Stimulated activated CD4-positive, alpha-beta T cell treated with anti-CD3 and anti-CD28 coated beads, Interleukin-2, amount 100 ng/mL, for 24 hours (primary cell): ENCODE results near the gene EPHB2.

Source experiments
- DNase-seq, 2 donors: peaks; one replicate each; pipeline ENCODE4 v3.0.0-alpha.2; 2020

EPHB2 gene

DNA sequence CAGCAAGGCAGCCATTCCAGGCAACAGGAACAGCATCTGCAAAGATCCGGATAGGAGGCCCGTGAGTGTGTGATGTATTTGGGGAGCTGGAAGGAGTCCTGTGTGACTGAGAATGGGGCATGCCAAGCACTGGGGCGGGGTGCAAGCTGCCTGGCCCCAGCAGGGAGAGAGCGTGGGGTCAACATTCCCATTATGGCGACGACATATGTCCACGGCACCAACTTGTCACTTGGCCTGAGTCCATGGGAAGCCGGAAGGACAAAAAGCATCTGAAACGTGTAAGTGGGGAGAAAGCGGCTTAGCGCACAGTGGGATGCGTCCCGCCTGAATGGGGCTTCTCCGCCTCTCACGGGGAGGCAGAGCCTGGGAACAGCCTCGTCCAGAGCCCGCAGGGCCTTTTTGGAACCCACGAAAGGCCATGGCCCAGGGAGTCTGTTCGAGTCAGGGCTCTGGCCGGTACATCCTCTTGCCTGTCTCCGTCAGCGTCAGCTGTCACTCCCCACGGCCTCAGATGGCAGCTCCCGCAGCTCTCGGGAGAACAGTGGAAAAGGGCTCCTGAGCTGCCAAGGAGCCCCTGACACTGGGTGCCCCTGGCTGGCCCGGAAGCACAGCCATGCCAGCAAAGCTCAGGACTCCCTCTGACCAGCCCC is 12.4 kb downstream of the EPHB2 start:
- no peak for DNase-seq

DNA sequence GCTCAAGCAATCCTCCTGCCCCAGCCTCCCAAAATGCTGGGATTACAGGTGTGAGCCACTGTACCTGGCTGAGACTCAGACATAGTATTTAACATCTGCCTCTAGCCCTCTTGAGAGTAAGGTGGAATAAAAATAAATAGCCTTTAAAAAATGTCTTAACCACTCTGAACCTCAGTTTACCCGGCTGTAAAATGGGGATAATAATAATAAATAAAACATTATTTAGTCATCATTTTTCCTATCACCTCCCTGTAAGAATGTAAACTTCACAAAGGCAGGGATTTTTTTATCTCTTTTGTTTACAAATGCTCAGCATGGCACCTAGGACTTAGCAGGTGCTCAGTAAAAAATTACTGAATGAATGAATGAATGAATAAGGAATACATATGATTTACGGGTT is 17.2 kb downstream of the EPHB2 start:
- no peak for DNase-seq

DNA sequence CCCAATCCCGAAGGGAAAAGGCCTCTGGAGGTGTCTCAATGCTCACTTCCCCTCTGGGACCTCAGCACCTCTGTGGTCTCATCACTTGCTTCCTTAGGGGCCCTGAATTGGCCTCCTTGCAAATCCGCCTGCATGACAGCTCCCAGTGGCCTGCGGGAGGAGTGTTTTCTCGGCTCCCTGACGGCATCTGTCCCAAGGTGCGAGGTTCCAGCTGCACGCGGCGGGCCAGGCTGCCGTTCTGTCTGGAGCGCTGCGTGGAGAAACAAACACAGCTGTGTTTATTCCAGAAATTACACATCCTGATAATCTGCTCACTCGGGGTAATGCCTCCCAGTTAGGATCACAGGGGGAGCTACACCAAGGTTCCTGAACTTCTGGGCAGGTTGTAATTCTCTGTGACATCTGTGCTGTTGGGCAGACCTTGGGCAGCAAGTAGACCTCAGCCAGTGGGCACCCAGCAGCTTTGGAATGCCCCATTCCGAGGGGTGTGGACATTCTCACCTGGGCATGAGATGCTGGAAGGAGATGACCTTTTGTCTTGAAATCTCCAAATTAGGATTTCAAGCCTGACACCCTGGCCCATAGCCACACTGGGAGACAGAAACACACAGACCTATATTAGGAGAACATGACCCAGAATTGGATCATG is 18.2 kb downstream of the EPHB2 start:
- DNase-seq, result no peak

DNA sequence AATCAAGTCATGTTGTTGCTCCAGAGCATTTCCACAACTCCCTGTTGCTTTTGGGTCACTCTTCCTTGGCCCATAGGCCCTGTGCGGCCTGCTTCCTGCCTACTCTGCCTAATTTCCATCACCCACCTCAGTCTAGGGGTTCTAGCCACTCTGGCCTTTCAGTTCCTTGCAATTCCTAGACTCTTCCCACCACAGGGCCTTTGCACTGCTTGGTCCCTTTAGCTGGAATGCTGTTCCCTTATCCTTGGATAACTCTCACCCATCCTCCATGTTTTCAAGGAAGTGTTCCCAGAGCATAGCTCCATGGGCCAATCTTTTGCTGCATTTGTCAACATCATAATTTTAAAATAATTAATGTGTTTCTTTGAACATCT is 18.7 kb downstream of the EPHB2 start:
- no peak for DNase-seq

DNA sequence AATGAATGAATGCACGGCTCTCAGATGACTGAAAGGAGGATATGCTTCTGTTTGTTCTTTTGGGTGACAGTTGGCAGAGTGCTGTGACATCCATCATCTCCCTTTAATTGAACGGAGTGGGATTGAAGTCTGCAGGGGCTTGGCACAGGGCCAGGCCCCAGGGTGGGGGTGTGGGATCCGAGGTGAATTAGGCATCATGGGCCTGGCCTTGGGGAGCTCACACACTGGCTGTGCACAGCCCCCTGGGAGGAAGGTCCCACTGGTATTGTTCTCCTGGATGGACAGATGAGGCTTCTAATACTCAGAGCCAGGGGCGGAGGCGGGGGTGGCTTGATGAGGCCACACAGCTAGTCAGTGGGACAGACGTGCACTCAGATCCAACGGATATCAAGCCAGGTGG is 19.3 kb downstream of the EPHB2 start:
- no peak for DNase-seq

DNA sequence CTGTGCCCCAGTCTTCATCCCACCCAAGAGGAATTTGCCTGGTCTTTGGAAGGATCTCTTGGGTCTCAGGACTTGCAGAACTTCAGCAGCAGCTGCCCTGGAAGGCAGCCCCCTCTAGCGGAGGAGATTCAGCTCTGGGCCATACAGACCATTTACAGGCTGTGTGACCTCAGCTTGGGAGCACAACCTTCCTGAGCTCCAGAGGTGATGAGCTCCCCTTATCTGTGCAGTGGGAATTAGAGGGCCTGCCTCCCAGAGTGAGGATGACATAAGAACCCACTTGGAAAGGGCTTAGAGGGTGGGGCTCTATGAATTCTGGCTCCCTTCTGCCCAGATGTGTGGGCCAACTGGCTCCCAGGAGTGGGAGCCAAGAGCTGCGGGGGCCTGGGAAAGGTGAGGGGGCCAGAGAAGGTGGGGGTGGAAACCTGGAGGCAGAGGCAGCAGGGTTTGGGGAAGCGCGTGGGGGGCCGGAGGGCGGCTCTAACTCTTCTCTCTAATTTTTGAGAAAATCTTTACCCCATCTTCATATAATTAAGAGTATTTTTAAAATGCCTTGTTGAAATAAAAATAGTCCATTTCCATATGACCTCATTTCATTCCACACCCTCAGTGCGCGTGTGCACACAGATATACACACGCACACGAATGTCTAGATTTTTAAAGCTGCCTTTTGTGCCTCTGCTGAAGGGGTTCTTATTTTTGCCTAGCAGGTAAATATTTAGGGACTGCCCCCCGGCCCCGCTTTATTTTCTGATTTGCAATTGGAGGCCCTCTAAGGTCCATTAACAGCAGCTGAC is 21.5 kb downstream of the EPHB2 start:
- DNase-seq, result no peak

DNA sequence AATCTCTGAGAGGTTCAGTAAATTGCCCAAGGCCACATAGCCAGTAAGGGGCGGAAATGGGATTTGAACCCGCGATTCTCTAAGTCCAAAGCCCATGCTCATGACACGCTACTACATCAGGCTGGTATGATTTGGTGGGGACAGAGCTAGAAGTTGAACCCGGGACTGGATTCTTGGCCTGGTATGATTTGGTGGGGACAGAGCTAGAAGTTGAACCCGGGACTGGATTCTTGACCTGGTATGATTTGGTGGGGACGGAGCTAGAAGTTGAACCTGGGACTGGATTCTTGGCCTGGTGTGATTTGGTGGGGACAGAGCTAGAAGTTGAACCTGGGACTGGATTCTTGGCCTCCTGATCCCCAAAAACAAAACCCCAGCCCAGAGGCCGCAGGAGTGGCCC is 23.0 kb downstream of the EPHB2 start:
- no peak for DNase-seq

DNA sequence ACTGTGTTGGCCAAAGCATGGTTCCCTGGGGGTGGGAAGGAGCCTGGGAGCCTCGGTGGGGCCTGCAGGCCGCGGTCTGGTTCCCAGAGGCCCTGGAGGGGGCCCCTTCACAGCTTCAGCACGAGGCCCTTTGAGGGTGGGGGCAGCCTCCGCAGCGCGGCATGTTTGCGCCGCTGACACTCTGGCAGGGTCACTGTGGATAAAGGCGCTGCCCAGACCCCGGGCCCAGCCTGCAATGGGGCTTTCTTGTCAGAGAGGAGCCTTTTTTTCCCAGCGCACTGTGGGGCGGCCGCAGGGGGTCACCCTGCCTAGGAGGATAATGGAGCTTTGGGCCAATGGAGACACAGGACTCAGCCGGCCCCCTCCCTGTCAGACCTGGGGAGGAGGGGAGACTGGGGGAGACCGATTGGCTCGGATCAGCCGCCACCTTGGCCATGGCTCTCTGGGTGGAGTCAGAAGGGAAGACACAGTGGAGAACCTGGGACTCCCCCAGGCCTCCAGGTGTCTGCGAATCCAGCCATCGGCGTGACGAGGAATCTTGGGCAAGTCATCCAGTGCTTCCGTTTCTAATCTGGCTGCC is 26.0 kb downstream of the EPHB2 start:
- DNase-seq, result no peak

DNA sequence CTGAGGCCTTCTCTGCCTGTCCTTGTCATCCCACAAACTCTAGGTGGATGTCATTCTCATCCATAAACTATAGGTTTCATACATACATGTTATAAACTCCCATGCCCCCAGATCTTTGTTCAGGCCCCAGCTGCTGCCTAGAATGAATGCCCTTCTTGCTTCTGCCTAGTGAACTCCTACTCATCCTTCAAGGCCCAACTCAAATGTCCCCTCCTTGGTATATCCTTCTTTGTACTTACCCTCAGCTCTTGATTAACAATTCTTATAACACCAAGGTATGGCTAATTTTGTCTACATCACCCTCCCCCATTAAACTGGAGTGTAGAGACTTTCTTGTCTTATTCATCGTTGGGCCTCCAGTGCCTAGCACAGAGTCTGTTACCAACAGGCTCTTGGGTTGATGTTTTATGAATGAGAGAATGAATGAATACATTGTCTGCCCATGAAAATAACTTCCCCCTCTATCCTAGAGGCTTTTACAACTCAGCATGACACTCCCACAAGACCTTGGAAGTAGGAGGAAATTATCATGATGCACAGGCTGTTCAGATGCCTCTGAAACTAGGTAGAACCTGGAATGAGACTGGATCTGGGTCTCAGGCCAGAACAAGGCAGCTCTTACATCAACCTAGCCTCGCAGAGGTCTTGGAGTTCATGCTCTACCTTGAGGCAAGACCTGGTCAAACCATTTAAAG is 26.9 kb downstream of the EPHB2 start:
- DNase-seq, result no peak

DNA sequence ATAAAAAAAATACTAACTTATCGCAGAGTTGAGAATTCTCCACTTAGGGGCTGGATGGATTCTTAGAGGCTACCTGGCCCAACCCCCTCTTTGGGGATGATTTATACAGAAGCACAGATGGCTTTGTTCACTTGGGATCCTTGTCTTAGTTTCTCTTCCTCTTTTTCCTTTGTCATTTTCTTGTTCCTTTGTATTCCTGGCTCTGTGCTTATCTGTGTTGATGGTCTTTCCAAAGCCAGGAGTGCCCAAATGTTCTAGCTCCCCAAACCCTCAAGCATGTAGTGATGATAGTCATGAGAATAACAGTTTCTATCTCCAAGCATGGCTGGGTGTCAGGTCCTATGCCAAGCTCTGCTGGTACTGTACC is 27.4 kb downstream of the EPHB2 start:
- no peak for DNase-seq

DNA sequence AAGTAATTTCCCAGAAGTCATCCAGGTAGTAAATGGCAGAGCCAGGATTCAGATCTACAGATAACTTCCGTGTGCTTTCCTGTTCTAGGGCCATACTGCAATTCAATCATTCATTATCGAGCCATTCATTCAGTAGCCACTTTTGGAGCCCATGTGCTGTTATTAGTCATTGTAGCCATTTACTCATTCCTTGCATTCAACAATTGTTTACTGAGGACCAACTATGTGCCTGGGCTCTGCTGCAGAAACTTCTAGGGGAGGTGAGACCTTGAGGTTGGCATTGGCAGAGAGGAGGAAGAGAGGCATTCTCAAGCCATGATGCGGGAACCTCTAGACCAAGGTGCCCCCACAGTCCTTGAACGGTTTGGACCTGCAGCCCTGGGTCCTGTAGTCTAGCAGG is 27.9 kb downstream of the EPHB2 start:
- DNase-seq, result no peak

DNA sequence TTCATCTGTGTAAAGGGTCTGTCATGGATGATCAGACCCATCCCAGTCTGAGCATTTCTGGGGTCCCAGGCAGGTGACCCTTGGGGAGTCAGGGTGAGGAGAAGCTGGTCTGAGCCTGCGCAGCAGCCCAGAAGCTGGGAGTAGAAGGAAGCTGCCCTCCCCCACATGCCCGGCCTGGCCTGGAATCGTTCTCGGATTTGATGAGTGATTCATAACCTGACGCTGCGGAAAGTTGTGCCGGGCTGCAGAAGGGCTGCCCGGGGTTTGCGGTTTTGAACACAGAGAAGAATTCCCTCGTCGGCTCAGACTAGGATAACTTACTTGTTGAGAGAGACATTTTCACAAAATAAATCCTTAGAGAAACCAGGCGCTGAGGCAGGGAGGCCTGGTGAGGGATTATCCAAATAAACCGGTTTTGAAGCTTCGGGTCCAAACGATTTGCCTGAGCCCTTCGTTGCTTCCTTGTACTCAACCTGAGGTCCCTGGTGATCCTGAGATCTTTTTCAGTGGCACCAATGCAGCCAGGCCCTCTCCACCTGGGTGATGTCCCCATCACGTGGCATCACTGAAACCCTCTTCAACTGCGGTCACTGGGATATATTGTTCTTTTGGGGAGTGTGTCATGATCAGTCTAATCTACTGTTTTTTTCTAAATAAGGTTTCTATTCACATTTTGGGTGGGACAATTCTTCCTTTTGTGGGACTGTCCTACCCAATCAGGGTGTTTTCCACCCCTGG is 29.2 kb downstream of the EPHB2 start:
- no peak for DNase-seq

DNA sequence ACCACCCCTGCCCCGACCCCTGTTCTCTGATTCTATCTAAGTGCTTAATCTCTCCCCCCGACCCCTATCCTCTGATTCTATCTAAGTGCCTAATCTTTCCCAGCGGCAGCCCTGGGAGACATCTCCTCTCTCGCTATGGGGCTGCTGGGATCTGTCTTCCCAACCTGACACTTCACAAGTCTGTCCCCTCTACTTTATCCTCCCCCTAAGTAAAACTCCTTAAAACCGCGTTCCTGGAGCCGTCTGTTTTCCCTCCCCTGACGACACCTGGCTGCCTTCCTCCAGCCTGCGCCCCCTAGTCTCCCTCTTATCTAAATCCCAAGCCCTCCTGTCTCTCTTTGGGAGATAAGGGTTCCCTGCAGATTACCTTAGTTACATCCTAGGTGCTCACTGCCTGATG is 30.5 kb downstream of the EPHB2 start:
- no peak for DNase-seq

DNA sequence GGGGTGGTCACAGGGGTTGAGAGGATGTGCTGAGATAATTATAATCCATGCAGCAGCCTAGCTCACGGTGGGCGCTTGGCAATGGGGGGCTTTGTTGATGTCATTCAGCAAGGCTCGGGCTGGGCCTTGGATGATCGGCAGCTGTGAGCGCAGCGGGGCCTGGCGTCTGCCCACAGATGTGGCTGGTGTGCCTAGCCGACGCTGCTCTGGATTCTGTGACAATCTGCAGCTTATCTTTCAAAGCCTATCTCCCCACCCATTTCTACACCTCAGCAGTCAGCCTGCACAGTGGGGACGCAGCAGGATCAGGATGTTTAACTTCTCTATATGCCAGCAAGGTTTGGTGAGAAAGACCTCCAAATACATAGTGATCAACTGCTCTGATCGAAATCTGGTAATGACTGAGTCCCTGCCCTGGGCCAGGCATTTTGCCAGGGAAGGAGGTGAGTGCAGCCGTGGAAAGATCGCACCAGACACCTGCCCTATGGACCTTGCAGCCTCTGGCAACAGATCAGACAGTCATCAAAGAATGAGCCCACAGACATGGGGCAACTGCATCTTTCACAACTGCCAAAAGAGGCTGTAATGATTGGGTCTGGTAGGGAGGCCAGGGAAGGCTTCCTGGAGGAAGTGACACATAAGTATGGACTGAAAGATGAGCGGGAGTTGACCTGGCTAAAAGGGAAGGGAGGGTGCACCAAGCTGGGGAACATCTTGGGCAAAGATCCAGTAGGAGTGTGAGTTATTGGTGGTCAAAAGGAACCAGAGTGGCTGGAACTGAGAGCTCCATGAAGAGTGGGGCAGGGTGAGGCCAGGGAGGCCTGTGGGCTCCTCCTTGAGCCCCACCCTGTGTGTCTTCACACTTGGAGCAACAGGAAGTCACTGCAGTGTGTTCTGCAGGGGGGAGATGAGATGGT is 35.3 kb downstream of the EPHB2 start:
- DNase-seq, result no peak

DNA sequence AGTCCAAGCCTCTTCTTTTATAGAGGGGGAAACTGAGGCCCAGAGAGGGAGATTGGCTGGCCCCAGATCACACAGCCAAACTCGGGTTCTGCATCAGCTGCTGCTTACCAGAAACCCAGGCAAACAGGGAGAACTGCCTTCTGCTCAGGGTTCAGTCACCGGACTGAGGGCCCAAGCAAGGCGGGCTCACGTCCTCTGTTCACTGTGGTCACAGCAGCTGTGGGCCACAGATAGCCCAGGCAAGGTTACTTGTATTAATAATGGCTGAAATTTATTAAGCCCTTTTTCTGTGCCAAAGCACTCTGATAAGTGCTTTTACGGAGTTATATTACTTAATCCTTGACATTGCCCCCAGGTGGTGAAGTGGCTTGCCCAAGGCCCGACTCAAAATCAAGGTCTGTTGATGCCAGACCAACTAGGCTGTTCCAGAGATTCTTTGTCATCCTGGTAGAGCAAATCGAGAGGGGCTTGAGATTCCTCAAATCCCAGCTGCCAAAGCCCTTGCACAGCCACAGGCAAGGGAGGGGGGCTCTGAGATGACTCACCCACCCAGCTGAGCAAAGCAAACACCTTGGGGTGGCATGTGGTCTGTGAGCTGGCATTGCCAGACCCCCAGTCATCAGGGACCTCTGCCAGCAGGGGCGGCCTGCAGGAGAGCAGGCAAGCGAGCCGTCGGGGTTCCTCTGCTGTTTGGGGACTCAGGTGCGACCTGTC is 36.5 kb downstream of the EPHB2 start:
- no peak for DNase-seq

DNA sequence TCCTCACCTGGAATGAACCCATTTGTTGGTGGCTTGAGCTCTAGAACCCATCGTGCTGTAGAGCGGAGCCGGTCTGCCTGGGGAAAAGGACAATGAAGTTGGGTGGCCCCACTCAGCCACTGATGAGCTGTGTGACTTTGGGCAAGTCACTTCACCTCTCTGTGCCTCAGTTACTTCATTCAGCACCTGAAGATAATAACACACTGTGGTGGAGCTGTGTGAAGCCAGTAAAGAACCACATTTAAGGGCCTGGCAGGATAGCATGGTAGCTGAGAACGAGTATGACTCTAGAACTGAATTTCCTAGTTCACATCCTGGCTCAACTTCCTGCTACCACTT is 37.1 kb downstream of the EPHB2 start:
- no peak for DNase-seq

DNA sequence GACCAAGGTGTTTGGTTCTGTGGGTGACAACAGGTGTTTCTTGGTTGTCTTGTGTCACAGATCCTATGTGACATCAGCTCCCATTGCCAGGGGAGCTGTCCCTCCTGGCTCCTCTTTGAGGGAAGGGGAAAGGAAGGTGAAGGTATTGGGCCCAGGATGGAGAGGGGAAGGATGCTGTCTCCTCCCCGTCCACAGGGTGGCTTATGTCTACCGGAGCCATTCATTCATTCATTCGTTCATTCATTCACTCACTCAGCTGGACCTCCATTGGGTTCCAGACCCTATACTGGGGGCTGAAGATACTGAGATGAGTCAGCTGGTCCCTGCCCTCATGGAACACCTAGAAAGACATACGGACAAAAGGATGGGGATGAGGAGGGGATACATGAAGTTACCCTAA is 38.9 kb downstream of the EPHB2 start:
- no peak for DNase-seq

DNA sequence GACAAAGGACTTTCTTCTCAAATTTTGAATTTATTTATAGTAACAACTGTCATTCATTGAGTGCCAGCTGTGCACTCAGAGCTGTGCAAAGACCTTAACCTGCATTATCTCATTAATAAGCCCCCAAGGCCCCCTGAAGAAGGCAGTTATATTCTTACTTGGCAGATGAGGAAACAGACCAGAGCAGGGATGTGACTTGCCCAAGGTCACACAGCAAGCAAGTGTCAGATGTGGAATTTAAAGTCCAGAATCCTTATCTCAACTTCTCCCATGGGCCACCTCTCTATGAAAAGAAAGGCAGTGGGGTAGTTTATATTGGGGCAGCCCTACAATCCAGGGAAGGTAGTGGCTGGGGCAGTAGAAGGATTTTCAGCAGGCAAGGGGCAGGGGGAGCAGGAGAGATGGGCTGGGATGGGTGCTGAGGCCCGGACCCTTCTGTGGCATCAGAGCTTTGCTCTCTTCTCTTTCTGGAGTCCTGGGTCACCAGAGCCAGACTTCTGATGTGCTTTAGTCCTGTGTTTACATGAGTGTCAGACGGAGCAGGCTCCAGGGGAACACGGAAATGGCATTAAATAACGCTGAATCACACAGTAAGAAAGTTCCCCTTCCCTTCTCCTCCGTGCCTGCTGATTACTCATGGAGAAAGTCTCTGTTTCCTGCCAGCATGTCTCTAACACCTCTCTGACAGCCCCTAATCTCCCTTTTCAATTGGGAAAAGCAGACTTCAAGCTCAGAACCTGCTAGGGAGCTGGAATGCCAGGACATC is 39.5 kb downstream of the EPHB2 start:
- DNase-seq, result no peak

DNA sequence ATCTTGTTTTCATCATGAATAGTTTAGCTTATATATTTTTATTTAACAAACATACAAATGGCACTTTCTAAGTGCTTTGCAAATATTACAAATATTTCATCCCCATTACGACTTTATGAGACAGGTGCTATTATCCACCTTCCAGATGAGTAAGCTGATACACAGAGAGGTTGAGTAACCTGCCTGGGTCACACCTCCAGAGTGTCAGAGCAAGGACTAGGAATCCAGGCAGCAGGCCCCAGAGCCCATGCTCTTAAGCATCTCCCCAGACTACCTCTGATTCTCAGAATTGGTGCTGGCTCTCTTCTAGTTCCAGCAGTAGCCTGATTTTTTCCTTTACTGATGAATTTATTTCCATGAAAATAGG is 40.0 kb downstream of the EPHB2 start:
- no peak for DNase-seq

DNA sequence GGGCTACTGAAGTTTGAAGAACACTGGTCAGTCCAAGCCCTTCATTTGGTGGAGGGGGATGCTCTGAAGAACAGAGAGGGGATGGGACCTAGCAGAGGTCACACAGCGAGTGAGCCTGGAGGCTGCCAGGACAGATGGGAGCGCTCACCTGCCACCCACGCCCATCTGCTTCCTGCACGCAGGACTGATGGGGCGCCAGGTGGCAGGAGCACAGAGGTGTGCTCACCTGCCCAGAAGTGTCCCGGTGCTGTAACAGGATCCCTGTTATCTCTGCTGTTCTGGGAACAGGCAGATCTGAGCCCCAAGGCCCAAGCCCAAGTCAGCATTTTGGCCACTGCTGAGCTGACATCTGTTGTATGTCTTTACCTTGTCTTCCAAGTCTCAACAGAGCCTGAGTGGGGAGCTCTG is 40.5 kb downstream of the EPHB2 start:
- no peak for DNase-seq
